SK-MEL-5 (cell line): ENCODE measurements around the gene CA10. TPM values are rescaled to one million over a fixed set of nuclear protein-coding genes. Genes with fewer than 3 reads are reported as not detected.

ENCODE experiments used
- DNase-seq: peaks from one replicate; pipeline ENCODE4 v3.0.0-alpha.2; 2016; ENCODE audit warnings: low read depth, low spot score
- in situ Hi-C: cut with HindIII; loops from 2 replicates; pipeline ENCODE4 v1.10.0; 2016; ENCODE audit warnings: low sequenced_read_pairs, high pct_unique_total_duplicates, low pct_unique_long_range_greater_than_20kb
- total RNA-seq: library from RNA; depleted of rRNA; stranded (reverse); fragments of >200 nt; shearing (Covaris generic); gene quantifications from 2 replicates; pipeline ENCODE4 v1.2.3, GENCODE V29; 2014

The CA10 gene
- total RNA-seq, 1 experiment from 2014 or later: not detected

DNA sequence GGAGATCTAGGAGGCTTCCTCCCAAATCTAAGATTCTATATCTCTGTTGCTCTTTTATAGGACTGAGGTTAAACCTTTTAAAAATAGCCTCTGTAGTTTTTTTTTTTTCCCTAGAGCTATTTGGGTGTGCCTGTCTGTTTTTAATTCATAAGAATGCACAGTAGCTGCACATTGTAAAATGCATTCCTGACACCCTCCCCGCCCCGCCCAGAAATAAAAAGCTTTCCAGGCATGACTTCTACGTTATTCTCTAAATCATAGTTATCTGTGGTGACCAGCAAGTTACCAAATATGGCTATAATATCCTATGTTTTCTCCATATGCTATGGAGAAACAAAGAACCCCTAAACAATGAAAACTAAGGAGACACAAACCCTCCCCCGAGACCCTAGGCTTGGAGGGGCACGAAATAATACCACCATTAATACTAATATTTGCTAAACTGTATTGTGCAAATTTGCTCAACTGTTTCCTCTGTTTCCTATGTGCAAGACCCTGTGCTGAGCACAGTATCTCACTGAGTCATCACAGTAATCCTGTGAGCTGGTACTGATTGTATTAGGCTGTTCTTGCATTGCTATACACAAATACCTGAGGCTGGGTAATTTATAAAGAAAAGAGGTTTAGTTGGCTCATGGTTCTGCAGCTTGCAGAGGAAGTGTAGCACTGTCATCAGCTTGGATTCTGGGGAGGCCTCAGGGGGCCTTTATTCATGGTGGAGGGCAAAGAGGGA is 388.3 kb downstream of the CA10 start:
- in situ Hi-C loops: no loop called here
- DNase-seq: no peak

DNA sequence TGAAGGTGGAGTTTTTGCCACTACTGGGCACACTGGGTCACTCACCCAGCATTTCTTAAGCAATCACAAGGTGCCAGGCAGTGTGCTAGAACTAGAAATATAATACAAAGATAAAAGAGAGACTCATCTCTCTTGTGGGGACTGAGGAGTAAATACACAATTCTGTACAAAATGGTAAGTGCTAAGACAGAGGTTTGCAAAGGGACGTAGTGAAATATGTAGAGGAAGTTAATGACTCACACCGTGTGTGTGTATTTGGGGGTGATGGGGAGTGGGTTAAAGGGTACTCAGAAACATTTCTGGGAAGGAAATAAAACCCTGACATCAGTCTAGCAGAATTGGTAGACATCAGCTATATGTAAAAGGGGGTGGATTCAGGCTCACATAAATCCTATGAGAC is 389.3 kb downstream of the CA10 start:
- in situ Hi-C loops: no loop called here
- no peak for DNase-seq

GRCh38 chr17:51768706-51769105 is 389.8 kb downstream of the CA10 start:
- DNase-seq: no peak
- in situ Hi-C loops: no loop called here

GRCh38 chr17:51767287-51767686 is 391.2 kb downstream of the CA10 start:
- DNase-seq: no peak
- in situ Hi-C loops: no loop called here

DNA sequence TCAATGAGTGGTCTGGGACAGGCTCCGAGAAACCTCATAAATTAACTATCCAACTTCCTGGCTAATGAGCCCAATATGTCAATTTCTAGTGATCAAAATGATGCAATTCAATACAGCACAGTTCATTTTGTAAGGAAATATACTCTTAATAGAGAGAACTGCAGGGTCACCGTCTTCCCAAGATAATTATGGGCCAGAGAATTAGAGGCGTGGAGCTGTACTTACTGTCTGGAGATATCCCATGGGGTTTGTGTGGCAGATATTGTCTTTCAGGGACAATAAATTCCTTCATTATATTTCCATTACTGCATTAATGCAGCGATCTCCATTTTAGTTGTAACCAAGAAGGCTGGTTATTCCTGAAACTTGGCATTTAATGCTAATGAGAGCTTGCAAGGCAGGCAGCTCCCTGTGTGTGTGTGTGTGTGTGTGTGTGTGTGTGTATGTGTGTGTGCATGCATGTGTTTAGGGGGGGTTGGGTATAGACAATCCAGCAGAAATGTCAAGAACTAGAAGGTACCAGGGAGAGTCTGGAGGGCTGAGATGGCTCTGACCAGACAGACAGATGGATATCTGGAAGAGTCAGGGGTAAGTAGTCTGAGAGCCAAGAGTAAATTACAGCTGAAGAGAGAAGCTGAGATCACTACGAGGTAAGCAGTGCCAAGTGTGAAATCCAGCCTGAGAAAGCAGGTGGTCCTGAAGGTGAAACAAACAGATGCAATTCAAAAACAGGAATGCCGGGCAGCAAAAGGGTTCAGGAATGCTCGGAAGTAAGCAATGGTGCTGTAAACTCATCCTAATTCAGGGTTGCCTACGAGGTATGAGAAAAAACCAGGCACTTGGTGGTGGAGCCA is 393.0 kb downstream of the CA10 start:
- DNase-seq: no peak
- in situ Hi-C loops: no loop called here

- in situ Hi-C loops: no loop called here
Observed at GRCh38 chr17:51764387-51764971, 394.0 kb downstream of the CA10 start.

DNA sequence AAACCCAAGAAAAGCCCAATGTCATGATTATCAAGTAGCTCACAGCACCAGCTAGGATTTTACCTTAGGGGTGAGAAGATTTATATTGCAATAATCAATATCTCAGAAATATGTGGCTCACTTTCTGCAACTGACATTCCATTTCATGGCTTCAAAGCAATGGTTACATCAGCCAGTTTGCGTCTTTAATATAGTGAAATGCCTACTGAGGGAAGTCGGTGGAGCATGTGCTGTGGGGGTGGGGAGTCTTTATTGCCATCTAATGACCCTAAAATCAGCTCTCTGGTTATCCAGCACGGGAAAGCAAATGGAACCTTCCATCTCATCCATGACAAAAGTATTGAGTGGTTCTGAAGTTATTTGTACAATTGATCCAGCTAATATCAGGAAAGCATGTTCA is 395.5 kb downstream of the CA10 start:
- in situ Hi-C loops: no loop called here
- no peak for DNase-seq

More at GRCh38 chr17:51764387-51764971, 394.0 kb downstream of the CA10 start:
- DNase-seq: peak; percentile 84

DNA sequence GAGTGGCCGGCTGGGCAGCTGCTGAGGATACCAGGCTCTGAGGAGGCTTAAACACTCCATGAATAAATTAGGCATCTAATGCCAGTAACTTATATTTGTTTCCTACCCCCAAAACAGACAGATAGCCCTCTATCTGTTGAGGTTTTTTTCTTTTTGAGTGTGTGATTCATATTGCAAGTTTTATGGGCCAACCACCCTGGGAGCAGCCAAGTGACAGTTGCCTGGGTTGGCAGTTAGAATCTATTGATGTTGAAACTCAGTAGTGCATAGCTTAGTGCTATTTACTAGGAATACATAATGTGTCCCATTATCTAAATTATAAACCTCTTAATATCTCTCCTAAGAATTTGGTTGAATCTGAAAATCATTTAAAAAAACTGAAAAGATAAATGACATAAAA is 397.4 kb downstream of the CA10 start:
- no peak for DNase-seq
- in situ Hi-C loops: no loop called here

GRCh38 chr17:51759260-51759659 is 399.3 kb downstream of the CA10 start:
- in situ Hi-C loops: no loop called here
- DNase-seq: no peak

- DNase-seq: no peak
- in situ Hi-C loops: no loop called here
Observed at GRCh38 chr17:51751072-51751471, 407.4 kb downstream of the CA10 start.

DNA sequence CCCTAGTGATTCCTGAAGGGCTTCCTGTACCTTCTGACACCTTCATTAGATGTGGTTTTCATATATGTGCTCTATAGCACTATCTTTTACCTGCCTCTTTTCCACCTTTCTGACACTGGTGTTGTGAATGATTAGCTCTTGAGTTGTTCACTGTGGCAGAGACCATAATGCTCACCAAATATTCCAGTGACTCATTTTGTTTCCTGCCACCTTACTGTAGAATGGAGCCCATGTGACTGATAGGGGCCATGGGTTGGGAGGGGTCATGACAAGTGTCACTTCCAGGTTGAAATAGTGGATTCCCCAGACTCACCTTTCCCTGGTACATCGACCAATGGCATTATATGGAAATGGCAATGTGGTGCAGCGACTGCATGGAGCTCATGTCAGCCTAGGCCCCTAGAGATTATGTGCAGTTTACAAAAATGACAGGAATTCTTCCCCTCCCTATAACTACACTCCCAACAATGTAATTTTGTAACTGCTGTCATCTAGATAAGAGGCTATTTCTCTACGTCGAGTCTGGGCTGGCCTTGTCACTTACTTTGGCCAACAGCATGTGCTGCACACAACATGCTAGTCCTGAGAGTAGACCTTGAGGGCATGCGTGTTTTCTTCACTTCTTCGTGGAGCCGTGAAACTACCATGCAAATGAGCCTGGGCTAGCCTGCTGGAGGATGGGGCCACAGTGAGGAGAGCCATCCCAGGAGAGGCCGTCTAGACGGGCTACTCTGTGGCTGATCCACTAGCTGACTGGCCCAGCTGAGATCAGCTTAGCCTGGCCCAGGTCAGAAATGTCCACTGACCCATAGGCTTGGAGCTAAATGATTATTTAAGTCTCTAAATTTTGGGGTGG is 409.5 kb downstream of the CA10 start:
- in situ Hi-C loops: no loop called here
- DNase-seq: no peak

- in situ Hi-C loops: no loop called here
- DNase-seq: no peak
Observed at GRCh38 chr17:51746421-51746820, 412.1 kb downstream of the CA10 start.

GRCh38 chr17:51745993-51746392 is 412.5 kb downstream of the CA10 start:
- DNase-seq: no peak

DNA sequence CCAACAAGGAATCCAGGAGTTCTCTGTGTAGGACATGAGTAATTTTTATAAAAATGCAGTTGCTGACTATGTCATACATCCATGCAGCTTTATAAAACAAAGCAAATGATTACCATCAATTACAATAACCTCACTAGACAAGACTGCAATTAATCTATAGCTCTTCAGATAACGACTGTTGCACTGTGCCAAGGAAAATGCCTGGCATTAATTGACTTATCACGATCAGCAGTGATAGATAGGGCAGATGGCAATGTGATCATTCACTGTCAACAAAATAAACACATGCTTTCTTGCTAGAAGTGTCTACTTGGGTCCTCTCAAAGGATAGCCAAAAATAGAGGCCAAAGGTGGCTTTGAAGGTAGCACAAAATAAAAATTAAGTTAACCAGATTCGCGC is 415.0 kb downstream of the CA10 start:
- no peak for DNase-seq
- in situ Hi-C loops: no loop called here

More at GRCh38 chr17:51745993-51746392, 412.5 kb downstream of the CA10 start:
- in situ Hi-C loops: no loop called here

GRCh38 chr17:51742571-51742970 is 415.9 kb downstream of the CA10 start:
- no peak for DNase-seq
- in situ Hi-C loops: no loop called here

GRCh38 chr17:51741458-51741857 is 417.1 kb downstream of the CA10 start:
- no peak for DNase-seq

DNA sequence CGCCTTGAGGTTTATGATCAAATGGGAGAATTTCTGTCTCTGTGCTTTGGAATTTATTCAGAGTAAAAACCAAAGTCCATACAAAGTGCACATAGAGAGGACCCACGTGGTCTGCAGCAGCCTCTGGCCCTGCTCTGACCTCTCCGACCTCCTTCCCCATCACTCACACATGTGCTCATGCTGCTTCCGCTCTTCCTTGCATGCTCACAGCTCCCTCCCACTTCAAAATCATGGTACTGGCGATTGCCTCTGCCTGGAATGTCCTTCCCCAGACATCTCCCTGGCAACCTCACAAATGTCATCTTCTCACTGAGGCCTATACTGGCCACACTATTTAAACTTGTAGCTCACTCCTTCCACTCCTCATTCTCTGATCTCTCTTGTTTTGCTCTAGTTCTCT is 418.0 kb downstream of the CA10 start:
- in situ Hi-C loops: no loop called here
- DNase-seq: no peak

More at GRCh38 chr17:51741458-51741857, 417.1 kb downstream of the CA10 start:
- in situ Hi-C loops: no loop called here
